HG02642 (cell line): ENCODE data around the gene MYL5.
"Not testable (repeated sequence)": the region's sequence is repeated elsewhere in the genome, so short reads cannot be mapped to it uniquely, and the experiment has no call there.

Experiments
- ATAC-seq: cut with Tn5 transposase; IDR thresholded peaks from one replicate; pipeline ENCODE4 v1.9.1; 2021; ENCODE audit warnings: mild to moderate bottlenecking; ENCODE audit not compliant: unreplicated experiment, poor library complexity

MYL5 gene

GRCh38 chr4:683982-684622 lies 9.8 kb downstream of the MYL5 start:
- no peak for ATAC-seq

GRCh38 chr4:684623-685327 lies 10.4 kb downstream of the MYL5 start:
- ATAC-seq = no peak

GRCh38 chr4:685679-686412 lies 11.5 kb downstream of the MYL5 start:
- ATAC-seq = no peak

- no peak for ATAC-seq
Measured at GRCh38 chr4:686413-687040, 12.2 kb downstream of the MYL5 start.

GRCh38 chr4:687048-687970 lies 13.0 kb downstream of the MYL5 start:
- no peak for ATAC-seq

- ATAC-seq = no peak
Measured at GRCh38 chr4:687971-688853, 13.9 kb downstream of the MYL5 start.

- no peak for ATAC-seq
Measured at GRCh38 chr4:688854-689681, 14.7 kb downstream of the MYL5 start, which contains the start of gene SLC49A3. Gene SLC49A3 (minus strand): TSS chr4:689151. CDS start chr4:689127, 24 bp downstream.

- no peak for ATAC-seq
Measured at GRCh38 chr4:689723-690122, 15.4 kb downstream of the MYL5 start.

- ATAC-seq = no peak
Measured at GRCh38 chr4:692771-693554, 18.6 kb downstream of the MYL5 start.

- ATAC-seq = not testable (repeated sequence)
Measured at GRCh38 chr4:694341-694940, 20.1 kb downstream of the MYL5 start.

GRCh38 chr4:699816-700580 lies 25.7 kb downstream of the MYL5 start:
- ATAC-seq = no peak

- no peak for ATAC-seq
Measured at GRCh38 chr4:700587-701264, 26.4 kb downstream of the MYL5 start.

GRCh38 chr4:702618-703048 lies 28.3 kb downstream of the MYL5 start:
- no peak for ATAC-seq

- no peak for ATAC-seq
Measured at GRCh38 chr4:703336-704197, 29.2 kb downstream of the MYL5 start.
